Measurements from ENCODE around the gene ANKH.

DNA sequence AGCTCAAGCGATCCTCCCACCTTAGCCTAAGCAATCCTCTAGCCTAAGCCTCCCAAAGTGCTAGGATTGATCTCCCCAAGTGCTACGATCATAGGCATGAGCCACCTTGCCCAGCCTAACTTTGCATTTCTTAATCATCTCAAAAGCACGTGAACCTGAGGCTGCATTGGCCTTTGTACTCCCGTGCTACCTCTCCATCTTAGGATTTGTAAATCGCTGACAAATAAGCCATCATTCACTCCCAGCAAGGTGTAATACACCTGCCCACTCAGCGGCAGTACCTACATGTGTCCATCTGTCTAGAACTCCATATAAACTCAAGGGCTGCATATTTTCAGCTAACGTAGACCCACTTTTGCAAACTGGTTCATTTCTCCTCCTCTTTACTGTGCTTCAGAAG lies 2.8 kb downstream of the ANKH start:
- TF ChIP-seq, protein P1, sequence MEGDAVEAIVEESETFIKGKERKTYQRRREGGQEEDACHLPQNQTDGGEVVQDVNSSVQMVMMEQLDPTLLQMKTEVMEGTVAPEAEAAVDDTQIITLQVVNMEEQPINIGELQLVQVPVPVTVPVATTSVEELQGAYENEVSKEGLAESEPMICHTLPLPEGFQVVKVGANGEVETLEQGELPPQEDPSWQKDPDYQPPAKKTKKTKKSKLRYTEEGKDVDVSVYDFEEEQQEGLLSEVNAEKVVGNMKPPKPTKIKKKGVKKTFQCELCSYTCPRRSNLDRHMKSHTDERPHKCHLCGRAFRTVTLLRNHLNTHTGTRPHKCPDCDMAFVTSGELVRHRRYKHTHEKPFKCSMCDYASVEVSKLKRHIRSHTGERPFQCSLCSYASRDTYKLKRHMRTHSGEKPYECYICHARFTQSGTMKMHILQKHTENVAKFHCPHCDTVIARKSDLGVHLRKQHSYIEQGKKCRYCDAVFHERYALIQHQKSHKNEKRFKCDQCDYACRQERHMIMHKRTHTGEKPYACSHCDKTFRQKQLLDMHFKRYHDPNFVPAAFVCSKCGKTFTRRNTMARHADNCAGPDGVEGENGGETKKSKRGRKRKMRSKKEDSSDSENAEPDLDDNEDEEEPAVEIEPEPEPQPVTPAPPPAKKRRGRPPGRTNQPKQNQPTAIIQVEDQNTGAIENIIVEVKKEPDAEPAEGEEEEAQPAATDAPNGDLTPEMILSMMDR (IDR thresholded peaks at IDR 0.05), result no peak
- no peak for TF ChIP-seq EZH2 (IDR thresholded peaks at IDR 0.05; ENCODE audit: borderline replicate concordance, insufficient read depth, low read depth, low read length, poor library complexity, severe bottlenecking)
